GM18858 (cell line): ENCODE results near the gene PKHD1.

Source experiments
- ATAC-seq: cut with Tn5 transposase; IDR thresholded peaks from one replicate; pipeline ENCODE4 v1.9.1; 2021; ENCODE audit not compliant: unreplicated experiment

PKHD1 gene

GRCh38 chr6:51725155-51725554 lies 362.3 kb downstream of the PKHD1 start:
- ATAC-seq = no peak

- ATAC-seq = no peak
Measured at GRCh38 chr6:51720327-51720726, 367.1 kb downstream of the PKHD1 start.

GRCh38 chr6:51719297-51719696 lies 368.1 kb downstream of the PKHD1 start:
- ATAC-seq = no peak

- no peak for ATAC-seq
Measured at GRCh38 chr6:51718533-51718932, 368.9 kb downstream of the PKHD1 start.

GRCh38 chr6:51717477-51717876 lies 369.9 kb downstream of the PKHD1 start:
- ATAC-seq = no peak

- ATAC-seq = no peak
Measured at GRCh38 chr6:51711876-51712275, 375.5 kb downstream of the PKHD1 start.

GRCh38 chr6:51706086-51706485 lies 381.3 kb downstream of the PKHD1 start:
- ATAC-seq = no peak

GRCh38 chr6:51704932-51705540 lies 382.4 kb downstream of the PKHD1 start:
- no peak for ATAC-seq

GRCh38 chr6:51702851-51703250 lies 384.6 kb downstream of the PKHD1 start:
- no peak for ATAC-seq

- no peak for ATAC-seq
Measured at GRCh38 chr6:51684603-51685002, 402.8 kb downstream of the PKHD1 start.

- no peak for ATAC-seq
Measured at GRCh38 chr6:51684038-51684437, 403.4 kb downstream of the PKHD1 start.

- ATAC-seq = peak; percentile 74
Measured at GRCh38 chr6:51678905-51679620, 408.4 kb downstream of the PKHD1 start.

GRCh38 chr6:51678274-51678673 lies 409.1 kb downstream of the PKHD1 start:
- no peak for ATAC-seq

GRCh38 chr6:51675922-51676275 lies 411.5 kb downstream of the PKHD1 start:
- ATAC-seq = no peak

GRCh38 chr6:51675020-51675921 lies 412.1 kb downstream of the PKHD1 start:
- no peak for ATAC-seq

- no peak for ATAC-seq
Measured at GRCh38 chr6:51663525-51663924, 423.9 kb downstream of the PKHD1 start.

GRCh38 chr6:51660767-51661166 lies 426.6 kb downstream of the PKHD1 start:
- ATAC-seq = no peak

- no peak for ATAC-seq
Measured at GRCh38 chr6:51657491-51657890, 429.9 kb downstream of the PKHD1 start.

- no peak for ATAC-seq
Measured at GRCh38 chr6:51655517-51655916, 431.9 kb downstream of the PKHD1 start.

GRCh38 chr6:51654647-51655046 lies 432.8 kb downstream of the PKHD1 start:
- no peak for ATAC-seq

GRCh38 chr6:51651132-51651817 lies 436.1 kb downstream of the PKHD1 start:
- ATAC-seq = no peak
